HG03135 (cell line): ENCODE results near the gene ACAP3.
"Not testable (repeated sequence)": the region's sequence is repeated elsewhere in the genome, so short reads cannot be mapped to it uniquely, and the experiment has no call there.

Experiments used
- ATAC-seq: cut with Tn5 transposase; IDR thresholded peaks from one replicate; pipeline ENCODE4 v1.9.1; 2021; ENCODE audit warnings: mild to moderate bottlenecking, moderate library complexity; ENCODE audit not compliant: unreplicated experiment

Gene ACAP3

DNA sequence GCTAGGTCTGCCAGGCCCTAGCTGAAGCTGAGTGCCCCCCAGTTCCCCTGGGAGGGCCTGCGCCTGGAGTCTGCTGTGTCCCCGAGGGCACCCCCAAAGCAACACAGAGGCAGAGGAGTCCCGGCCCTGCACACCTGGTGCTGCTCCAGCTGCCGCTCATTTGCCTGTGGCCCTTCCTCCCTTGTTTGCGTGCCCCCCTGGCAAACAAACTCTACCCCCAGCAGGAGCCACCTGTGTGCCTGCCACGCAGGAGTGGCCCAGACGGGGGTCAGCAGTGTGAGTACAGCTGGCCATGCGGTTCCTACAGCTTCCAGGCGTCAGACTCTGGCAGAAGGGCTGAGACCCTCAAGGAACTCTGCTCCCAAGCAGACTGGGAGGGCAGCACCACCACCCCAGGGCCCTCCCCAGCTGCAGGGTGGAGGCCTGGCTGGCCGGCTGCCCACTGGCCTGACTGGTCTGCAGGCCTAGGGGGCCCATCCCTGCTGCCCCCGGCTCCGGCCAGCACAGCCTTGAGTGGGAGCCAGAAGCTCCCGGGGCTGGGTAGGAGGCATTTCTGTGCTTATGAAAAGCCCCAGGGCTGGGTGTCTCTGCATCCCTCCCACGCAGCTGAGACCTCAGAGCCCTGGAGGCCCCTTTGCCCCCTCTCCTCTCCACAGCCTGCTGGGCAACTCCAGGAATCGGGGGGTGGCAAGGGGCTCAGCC is 22.8 kb upstream of the ACAP3 start:
- no peak for ATAC-seq

DNA sequence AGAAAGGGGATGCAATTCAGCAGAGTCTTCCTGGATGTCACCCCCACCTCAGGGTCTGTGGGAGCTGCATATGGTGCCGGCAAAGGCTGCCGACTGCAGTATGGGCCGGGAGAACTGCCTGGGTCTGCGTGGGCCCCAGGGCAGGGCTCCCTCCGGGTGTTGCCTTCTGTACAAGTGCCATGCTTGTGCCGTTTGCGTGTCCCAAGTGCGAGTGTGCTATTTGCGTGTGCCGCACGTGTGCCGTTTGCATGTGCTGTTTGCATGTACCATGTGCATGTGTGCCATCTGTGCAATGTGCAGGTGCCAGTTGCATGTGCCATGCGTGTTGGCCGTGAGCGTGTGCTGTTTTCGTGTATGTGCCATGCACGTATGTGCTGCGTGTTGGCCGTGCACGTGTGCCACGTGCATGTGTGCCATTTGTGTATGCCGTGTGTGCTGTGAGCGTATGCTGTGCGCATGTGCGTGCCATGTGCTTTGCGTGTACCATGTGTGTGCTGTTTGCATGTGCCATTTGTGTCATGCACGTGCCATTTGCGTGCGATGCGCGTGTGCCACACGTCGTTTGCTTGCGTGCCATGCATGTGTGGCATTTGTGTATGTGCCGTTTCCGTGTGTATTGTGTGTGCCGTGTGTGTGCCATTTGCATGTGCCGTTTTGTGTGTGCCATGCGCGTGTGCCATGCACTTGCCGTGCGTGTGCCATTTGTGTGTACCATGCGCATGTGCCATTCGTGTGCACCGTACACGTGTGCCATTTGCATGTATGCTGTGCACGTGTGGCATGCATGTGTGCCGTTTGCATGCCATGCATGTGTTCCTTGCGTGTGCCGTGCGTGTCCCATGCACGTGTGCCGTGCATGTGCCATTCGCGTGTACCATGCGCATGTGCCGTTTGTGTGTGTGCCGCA is 21.8 kb upstream of the ACAP3 start:
- no peak for ATAC-seq

DNA sequence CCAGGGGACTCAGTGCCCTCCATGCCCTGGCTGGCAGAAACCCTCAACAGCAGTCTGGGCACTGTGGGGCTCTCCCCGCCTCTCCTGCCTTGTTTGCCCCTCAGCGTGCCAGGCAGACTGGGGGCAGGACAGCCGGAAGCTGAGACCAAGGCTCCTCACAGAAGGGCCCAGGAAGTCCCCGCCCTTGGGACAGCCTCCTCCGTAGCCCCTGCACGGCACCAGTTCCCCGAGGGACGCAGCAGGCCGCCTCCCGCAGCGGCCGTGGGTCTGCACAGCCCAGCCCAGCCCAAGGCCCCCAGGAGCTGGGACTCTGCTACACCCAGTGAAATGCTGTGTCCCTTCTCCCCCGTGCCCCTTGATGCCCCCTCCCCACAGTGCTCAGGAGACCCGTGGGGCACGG is 20.5 kb upstream of the ACAP3 start:
- ATAC-seq: no peak

DNA sequence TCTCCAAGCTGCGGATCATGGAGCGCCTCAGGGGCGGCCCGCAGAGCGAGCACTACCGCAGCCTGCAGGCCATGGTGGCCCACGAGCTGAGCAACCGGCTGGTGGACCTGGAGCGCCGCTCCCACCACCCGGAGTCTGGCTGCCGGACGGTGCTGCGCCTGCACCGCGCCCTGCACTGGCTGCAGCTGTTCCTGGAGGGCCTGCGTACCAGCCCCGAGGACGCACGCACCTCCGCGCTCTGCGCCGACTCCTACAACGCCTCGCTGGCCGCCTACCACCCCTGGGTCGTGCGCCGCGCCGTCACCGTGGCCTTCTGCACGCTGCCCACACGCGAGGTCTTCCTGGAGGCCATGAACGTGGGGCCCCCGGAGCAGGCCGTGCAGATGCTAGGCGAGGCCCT is 19.6 kb upstream of the ACAP3 start:
- ATAC-seq: no peak

DNA sequence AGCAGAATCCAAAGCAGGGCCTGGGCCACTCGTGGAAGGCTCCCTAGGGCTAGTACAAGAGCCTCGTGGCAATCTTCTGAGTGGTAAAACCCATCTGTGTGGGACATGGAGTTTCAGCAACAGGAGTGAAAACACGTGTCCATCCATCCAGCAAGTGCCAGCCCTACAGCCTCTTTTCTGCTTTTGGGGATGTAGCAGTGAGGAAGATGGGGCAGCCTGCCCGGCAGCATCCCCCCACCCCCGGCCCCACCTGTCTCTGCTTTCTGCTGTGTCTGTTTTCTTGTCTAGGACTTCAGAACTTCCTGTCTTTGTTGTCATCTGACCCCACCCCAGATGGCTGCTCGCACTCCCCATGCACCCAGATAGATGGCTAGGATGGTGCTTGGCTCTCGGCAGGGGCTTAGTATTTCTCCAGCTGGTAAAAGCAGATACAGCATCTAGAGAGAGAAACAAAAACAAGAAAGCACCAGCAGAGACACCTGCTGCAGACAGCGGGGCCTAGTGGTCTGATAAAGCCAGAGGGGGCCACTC is 18.4 kb upstream of the ACAP3 start:
- no peak for ATAC-seq

DNA sequence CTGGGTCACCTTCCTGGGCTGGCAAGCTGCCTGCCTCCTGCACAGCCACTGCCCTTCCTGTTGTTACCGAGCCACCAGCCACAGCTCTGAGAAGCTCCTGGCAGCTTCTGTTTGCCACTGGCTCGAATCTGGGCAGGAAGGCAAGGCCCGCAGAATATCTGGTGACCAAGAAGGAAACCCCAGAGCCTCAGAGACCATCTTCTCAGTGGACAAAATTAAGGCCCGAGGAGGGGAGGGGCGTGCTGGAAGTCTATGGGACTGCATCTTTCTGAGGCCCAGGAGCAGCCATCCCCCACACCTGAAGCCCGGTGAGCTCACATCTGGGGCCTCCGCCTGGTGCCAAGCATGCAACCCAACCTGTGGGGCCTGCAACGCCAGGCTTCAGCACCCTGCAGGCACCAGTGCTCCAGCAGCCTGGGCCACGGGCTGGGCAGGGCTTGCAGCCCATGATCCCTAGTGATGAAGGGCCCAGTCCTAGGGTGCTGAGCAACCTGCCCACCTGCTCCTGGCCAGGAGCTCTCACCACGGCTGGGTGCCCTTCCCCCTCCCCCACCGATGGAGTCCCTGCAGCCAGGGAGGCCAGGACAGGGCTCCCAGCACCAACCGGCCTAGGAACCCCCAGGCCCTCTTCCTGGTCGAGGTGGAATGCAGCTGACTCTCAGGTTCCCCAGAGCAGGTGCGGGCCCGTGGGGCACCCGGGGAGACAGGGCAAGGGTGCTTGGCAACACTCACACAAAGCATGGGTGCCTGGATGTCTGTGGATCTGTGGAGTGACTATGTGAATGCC is 17.8 kb upstream of the ACAP3 start:
- peak; percentile 7 for ATAC-seq

DNA sequence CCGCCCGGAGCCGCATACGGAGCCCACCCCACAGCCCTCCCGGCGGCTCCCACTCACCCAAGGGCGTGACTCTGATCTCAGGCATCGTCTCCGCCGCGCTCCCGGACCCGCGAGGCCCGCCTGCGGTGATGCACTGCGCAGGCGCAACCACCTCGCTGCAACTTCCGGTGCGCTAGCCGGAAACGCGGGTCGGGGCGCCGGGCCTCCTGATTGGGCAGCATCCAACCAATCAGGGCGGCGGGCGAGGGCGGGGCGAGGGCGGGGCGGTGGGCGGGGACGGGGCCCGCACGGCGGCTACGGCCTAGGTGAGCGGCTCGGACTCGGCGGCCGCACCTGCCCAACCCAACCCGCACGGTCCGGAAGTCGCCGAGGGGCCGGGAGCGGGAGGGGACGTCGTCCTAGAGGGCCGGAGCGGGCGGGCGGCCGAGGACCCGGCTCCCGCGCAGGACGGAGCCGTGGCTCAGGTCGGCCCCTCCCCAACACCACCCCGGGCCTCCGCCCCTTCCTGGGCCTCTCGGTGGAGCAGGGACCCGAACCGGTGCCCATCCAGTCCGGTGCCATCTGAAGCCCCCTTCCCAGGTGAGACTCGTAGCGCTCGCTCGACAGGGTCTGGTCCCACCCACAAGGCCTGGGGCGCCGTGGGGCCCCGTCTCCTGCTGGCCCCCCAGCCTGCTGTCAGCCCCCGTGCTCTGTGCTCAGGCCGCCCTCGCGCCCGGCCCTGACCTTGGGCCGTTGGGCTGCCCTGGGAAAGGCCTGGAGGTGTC is 17.0 kb upstream of the ACAP3 start, which contains the start of the genes CPTP and INTS11:
Gene CPTP (plus strand): TSS at position 279 of the 764 bp plus-strand sequence. CDS start 2,109 bp downstream, outside the sequence.
Gene INTS11 (minus strand): TSS at position 137 of the 764 bp plus-strand sequence. CDS start 52 bp downstream, at position 85.
- peak; percentile 61 for ATAC-seq

DNA sequence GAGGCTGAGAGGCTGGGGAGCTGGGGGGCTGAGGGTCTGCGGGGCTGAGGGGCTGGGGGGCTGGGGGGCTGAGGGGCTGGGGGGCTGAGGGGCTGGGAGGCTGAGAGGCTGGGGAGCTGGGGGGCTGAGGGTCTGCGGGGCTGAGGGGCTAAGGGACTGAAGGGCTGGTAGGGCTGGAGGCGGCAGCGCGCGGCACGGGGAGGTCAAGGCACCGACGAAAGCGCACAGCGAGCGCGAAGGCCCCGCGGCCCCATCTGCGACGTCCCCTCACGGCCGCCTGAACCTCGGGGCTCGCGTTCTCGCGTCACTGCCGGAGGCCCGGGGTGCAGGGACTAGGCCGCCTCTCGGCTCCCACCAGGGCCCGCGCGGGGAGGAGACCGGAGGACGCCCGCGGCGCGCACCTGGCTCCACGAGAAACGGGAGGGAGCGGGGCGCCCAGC is 16.4 kb upstream of the ACAP3 start:
- peak; percentile 29 for ATAC-seq

DNA sequence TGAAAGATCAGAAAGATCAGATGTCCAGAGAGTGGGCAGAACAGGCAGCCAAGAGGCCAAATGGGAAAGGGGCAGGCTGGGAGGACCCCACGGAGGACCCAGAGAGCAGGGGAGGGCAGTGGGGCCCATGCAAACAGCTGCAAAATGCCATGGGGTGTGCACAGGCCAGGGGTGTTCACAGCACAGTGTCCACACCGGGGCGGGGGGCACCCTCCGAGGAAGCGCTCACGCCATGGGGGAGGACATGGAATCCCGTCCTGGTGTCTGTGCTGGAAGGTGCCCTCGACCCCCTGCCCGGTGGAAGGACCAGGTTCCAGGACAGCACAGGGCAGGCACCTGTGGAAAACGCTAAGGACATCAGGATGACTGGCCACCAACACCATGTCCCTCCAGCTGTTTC is 15.2 kb upstream of the ACAP3 start:
- ATAC-seq: no peak

DNA sequence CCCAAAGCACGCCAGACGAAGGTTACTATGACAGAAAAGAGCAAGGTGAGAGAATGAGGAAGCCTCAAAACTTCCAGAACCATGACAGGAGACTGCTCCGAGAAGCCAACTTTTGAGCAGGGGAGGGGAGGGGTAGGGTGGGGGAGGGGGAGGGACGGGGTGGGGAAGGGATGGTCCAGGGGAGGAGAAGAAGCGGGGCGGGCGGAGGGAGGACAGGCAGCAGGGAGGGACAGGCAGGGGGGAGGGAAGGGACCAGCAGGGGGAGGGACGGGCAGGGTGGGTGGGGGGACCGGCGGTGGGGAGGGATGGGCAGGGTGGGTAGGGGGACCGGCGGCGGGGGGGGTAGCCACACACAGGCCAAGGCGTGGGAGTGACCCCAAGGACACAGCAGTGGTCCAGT is 14.7 kb upstream of the ACAP3 start:
- ATAC-seq: no peak

DNA sequence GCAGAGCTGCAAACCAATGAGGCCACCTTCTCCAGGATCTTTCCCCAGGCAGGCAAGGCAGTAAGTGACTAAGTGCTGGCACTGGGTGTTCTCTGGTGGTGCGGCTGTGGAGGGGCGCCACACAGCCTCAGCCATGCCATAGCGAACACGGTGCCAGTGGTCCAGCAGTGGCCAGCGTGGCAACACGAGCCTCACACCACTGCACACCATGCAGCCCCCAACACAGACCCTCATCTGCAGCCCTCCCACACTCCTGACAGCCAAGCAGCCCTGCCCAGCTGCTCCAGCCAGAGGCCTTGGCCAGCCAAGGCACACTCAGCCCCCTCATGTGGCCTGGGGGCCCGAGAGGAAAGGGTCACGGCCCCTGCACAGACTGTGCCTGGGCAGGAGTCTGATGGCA is 13.7 kb upstream of the ACAP3 start:
- ATAC-seq: no peak

DNA sequence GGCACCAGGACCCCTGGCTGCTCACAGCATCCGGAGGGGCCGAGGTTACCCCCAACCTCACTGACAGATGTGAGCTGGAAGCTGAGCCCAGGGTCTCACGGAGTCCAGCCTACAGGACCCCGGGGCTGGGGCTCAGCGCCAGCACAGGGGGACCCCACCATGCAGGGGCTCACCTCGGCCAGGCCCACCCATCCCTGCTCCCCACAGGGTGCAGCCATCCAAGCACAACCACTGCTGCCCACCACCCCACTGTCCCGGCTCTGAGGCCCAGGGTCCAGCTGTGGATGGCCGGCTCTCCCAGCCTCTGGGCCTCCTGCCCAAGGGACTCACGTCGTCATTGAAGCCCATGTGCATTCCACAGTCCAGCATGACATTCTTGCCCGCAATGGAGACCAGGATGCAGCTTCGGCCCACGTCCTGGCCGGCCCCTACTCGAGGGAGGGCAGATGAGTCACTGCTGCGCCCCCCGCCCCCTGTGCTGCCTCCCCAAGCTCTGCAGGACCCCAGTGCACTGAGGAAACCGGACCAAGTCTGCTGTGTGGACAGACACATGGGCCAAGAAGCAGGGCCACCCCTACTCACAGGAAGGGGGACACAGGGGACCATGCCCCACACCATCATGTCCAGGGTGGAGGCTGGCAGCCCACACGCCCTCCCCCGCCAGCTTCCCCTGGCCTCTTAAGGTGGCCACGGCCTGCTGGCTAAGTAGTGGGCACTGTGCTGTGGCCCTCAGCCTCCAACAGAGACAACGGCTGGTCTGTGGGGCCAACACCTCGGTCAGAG is 13.1 kb upstream of the ACAP3 start:
- ATAC-seq: no peak

DNA sequence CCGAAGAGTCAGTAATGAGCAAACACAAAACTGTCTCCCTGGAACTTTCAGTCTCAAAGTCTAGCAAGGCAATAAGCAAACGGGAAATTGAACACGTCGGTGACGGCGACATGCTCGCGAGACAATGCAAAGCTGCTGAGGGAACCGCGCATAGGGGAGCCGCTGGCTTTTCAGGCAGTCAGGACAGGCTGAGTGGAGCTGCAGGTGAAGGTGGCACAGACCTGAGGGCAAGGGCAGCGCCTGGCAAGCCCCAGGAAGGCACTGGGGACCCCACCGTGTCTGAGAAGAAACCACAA is 11.9 kb upstream of the ACAP3 start:
- no peak for ATAC-seq

DNA sequence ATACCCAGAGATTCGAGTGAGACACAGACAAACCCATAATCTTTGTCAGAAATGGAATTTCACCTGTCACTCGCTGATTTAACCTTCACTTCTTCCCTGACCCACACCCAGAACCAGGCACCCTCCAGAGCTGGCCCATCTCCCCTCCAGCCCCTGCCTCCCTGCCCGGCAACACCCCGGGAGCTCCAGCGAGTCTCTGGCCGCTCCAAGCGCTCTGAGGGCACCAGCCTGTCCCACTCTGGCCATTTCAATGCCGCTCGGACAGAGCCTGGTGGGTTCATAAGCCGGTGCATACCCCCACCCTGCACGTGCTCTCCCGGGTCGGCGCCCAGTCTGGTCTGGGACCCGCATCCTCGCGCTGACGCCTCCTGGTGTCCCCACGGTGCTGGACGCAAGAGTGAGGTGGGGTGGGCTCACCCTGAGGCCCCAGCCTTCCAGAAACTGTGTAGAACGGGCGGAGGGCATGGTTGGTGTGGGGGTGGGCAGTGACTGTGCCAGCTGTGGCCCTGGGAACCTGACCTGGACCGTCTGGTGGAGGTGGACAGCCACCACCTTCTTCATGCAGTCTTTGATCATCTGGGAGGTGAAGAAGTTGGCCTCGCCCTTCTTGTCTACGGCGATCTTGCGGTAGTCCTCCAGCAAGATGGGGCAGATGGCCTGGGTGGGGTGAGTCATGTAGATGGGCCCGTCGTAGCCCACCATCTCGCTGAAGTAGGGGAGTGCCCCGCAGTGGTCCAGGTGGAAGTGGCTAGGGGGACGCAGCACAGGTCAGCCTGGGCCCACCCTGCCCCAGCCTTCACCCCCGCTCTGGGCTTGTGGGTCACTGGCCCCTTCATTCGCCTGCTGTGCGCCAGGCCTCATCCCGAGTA is 11.3 kb upstream of the ACAP3 start:
- no peak for ATAC-seq

DNA sequence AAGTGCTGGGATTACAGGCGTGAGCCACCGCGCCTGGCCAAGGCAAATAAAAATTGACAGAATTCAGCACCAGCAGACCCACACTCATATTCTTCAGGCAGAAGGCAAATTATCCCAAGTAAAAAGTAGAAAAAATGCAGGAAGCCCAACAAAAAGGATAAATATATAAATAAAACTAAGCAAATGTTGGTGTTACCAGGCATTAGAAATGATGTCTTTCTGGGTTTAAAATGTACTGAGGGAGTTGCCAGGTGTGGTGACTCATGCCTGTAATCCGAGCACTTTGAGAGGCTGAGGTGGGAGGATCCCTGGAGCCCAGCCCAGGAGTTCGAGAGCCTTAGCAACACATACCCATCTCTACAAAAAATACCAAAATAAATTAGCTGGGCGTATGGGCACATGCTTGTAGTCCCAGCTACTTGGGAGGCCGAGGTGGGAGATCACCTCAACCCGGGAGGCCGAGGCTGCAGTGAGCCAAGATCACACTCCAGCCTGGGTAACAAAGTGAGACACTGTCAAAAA is 10.5 kb upstream of the ACAP3 start:
- no peak for ATAC-seq

DNA sequence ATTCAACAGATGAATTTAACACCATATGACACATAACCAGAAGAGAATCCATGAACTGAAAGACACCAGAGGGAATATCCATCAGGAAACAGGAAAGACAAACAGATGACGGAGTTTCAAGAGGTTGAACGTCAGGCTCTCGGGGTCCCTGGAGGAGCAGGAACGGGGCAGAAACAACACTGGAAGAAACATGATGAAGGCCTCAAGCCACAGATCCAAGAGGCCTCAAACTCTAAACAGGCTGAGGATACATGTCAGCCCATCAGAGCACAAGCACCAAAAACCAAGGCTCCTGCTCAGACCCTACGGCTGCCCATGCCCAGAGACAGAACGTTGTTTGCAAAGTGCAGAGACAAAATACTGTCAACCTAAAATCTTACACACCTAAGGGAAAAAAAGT is 9.7 kb upstream of the ACAP3 start:
- no peak for ATAC-seq

DNA sequence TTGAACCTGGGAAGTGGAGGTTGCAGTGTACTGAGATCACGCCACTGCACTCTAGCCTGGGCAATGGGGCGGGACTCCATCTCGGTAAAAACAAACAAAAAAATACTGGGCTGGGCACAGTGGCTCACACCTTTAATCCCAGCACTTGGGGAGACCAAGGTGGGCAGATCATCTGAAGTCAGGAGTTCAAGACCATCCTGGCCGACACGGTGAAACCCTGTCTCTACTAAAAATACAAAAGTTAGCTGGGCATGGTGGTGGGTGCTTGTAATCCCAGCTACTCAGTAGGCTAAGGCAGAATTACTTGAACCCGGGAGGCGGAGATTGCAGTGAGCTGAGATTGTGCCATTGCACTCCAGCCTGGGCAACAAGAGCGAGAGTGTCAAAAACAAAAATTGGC is 8.5 kb upstream of the ACAP3 start:
- ATAC-seq: not testable (repeated sequence)

DNA sequence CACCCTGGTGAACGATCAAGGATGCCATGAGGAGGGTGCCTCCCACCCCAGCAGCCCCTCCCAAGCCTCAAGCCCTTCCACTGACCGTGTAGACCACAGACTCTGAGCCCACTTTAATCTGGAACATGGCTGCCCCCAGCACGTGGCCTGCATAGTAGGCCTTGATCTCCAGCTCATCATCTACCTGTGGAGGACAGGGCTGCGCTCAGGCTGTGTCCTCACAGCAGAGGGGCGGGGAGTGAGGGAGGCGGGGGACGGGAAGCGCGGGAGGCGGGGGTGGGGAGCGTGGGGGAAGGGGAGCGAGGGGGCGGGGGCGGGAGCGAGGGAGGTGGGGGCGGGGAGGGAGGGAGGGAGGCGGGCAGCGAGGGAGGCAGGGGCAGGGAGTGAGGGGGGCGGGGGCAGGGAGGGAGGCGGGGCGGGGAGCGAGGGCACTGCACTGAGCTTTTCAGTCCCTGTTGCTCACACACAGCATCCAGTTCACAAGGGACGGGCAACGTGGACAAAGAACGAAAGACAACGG is 7.8 kb upstream of the ACAP3 start:
- no peak for ATAC-seq
